Endothelial cell of umbilical vein (primary cell): ENCODE measurements around the gene ARL13A. TPM values are rescaled to one million over a fixed set of nuclear protein-coding genes. Genes with fewer than 3 reads are reported as not detected.

ENCODE experiments used
- BruUV-seq: library from RNA; stranded (reverse); fragments of 400-500 nt; replicated peaks from 2 replicates; lab custom pipeline; 2021; lab: Mats Ljungman, UMichigan
- CTCF ChIA-PET: fragments of 300-600, 350-600 bp; sonication (Branson Sonifier 250); formaldehyde crosslinking; loops from one replicate; lab custom pipeline; 2021; ENCODE audit warnings: antibody characterized with exemption, inconsistent platforms; lab: Charles Lee
- POLR2A ChIA-PET: fragments of 300-600, 350-600 bp; sonication (Branson Sonifier 250); formaldehyde crosslinking; loops from one replicate; lab custom pipeline; 2021; ENCODE audit warnings: antibody characterized with exemption, inconsistent platforms; lab: Charles Lee
- DNase-seq: peaks from one replicate; pipeline ENCODE4 v3.0.0-alpha.2; 2011; ENCODE audit warnings: low read depth, low spot score
- FAIRE-seq: peaks from 2 replicates; lab custom pipeline; 2011; peaks lifted over from hg19 to GRCh38; lab: Jason Lieb, UNC
- H2AFZ ChIP-seq: 2 replicates; pipeline ENCODE4 v1.6.0; 2012; ENCODE audit warnings: low read depth, low read length, control low read depth, inconsistent platforms
- H3K27ac ChIP-seq: 2 replicates; pipeline ENCODE4 v1.5.1; 2011; ENCODE audit warnings: low read depth, mild to moderate bottlenecking, control low read depth, low read length, moderate library complexity; ENCODE audit not compliant: insufficient read depth
- H3K27me3 ChIP-seq, 2 experiments: 2 replicates each; pipeline versions ENCODE4 v1.6.0 to v1.6.1; 2011; ENCODE audit warnings: low read length in 2 of 2, mixed read lengths in 1 of 2; ENCODE audit not compliant: control insufficient read depth in 2 of 2, insufficient read depth in 2 of 2
- H3K36me3 ChIP-seq, 2 experiments: 2 replicates in 1 of 2; 3 replicates in 1 of 2; pipeline ENCODE4 v1.5.1; 2011; ENCODE audit warnings: low read length in 2 of 2, mild to moderate bottlenecking in 1 of 2, moderate library complexity in 1 of 2; ENCODE audit not compliant: control insufficient read depth in 2 of 2, insufficient read depth in 2 of 2; ENCODE audit errors: extremely low read depth in 1 of 2
- H3K4me1 ChIP-seq: 3 replicates; pipeline ENCODE4 v1.5.1; 2011; ENCODE audit warnings: mild to moderate bottlenecking, low read length; ENCODE audit not compliant: control insufficient read depth, insufficient read depth; ENCODE audit errors: extremely low read depth
- H3K4me2 ChIP-seq: 2 replicates; pipeline ENCODE4 v1.6.1; 2011; ENCODE audit warnings: low read length, control low read depth, mixed read lengths; ENCODE audit not compliant: insufficient read depth
- H3K4me3 ChIP-seq, 3 experiments: fragments of 200-600 bp in 1 of 3; sonication (generic), shearing (Covaris generic) in 1 of 3; replicated peaks in 1 of 3; 2 replicates each; pipeline ENCODE4 v1.5.1; 2011 to 2016; ENCODE audit warnings: control low read depth in 3 of 3, low read length in 3 of 3, mild to moderate bottlenecking in 2 of 3, inconsistent platforms in 1 of 3, low read depth in 1 of 3, moderate library complexity in 1 of 3; ENCODE audit not compliant: insufficient read depth in 1 of 3
- H3K79me2 ChIP-seq: 2 replicates; pipeline ENCODE4 v1.6.0; 2012; ENCODE audit warnings: low read length, inconsistent platforms; ENCODE audit not compliant: control insufficient read depth, insufficient read depth
- H3K9ac ChIP-seq: replicated peaks from 2 replicates; pipeline ENCODE3; 2011; ENCODE audit warnings: low read length, control low read depth; ENCODE audit not compliant: insufficient read depth; ENCODE audit errors: extremely low read depth
- H3K9me1 ChIP-seq: replicated peaks from 3 replicates; pipeline ENCODE4 v1.6.0; 2011; ENCODE audit warnings: mild to moderate bottlenecking, low read length; ENCODE audit not compliant: control insufficient read depth, insufficient read depth; ENCODE audit errors: extremely low read depth
- H3K9me3 ChIP-seq: replicated peaks from 2 replicates; pipeline ENCODE4 v1.5.1; 2012; ENCODE audit warnings: low read length, inconsistent platforms; ENCODE audit not compliant: control insufficient read depth, insufficient read depth
- H4K20me1 ChIP-seq: replicated peaks from 2 replicates; pipeline ENCODE3; 2011; ENCODE audit warnings: mild to moderate bottlenecking, low read length; ENCODE audit not compliant: control insufficient read depth, insufficient read depth; ENCODE audit errors: extremely low read depth
- CTCF ChIP-seq, 2 donors: IDR thresholded peaks; 1 replicate in 1 of 2; 2 replicates in 1 of 2; pipeline ENCODE4 v1.5.1; 2011; ENCODE audit warnings: low read length in 2 of 2, mild to moderate bottlenecking in 2 of 2, moderate library complexity in 2 of 2, control low read depth in 1 of 2, inconsistent platforms in 1 of 2, low read depth in 1 of 2; ENCODE audit not compliant: insufficient read depth in 1 of 2; ENCODE audit errors: extremely low read depth in 1 of 2
- EZH2 ChIP-seq: IDR thresholded peaks from 2 replicates; pipeline ENCODE4 v1.6.1; 2012; ENCODE audit warnings: borderline replicate concordance, low read depth, mild to moderate bottlenecking, moderate library complexity, low read length, inconsistent platforms; ENCODE audit not compliant: severe bottlenecking
- FOS ChIP-seq: IDR thresholded peaks from 2 replicates; pipeline ENCODE4 v1.6.1; 2011; ENCODE audit warnings: mild to moderate bottlenecking, low read length, moderate library complexity, borderline replicate concordance; ENCODE audit not compliant: insufficient read depth
- GATA2 ChIP-seq: IDR thresholded peaks from 2 replicates; pipeline ENCODE4 v1.7.0; 2011; ENCODE audit warnings: low read depth, mild to moderate bottlenecking, moderate library complexity, mixed read lengths, low read length; ENCODE audit not compliant: insufficient read length, insufficient read depth
- JUN ChIP-seq: IDR thresholded peaks from 2 replicates; pipeline ENCODE4 v1.6.1; 2011; ENCODE audit warnings: borderline replicate concordance, low read depth; ENCODE audit not compliant: insufficient read length, insufficient read depth
- MAX ChIP-seq: IDR thresholded peaks from 2 replicates; pipeline ENCODE4 v1.6.1; 2011; ENCODE audit not compliant: insufficient read depth, insufficient read length
- MYC ChIP-seq: IDR thresholded peaks from one replicate; pipeline ENCODE4 v1.6.1; 2011; ENCODE audit warnings: mild to moderate bottlenecking, low read depth, low read length
- POLR2A ChIP-seq: IDR thresholded peaks from 2 replicates; pipeline ENCODE4 v1.6.1; 2012; ENCODE audit warnings: low read depth, mild to moderate bottlenecking, control low read depth, low read length
- POLR2AphosphoS5 ChIP-seq: IDR thresholded peaks from 2 replicates; pipeline ENCODE4 v1.6.1; 2012; ENCODE audit warnings: low read depth, mild to moderate bottlenecking, control low read depth, low read length, moderate library complexity; ENCODE audit not compliant: insufficient read depth
- dilution Hi-C: fragments of 300-500 bp; cut with MboI; formaldehyde crosslinking; loops from one replicate; pipeline ENCODE4 v1.15.0; 2019; ENCODE audit warnings: low sequenced_read_pairs; ENCODE audit not compliant: extremely low pct_ligation_motif_present
- intact Hi-C: fragments of 100-400 bp; cut with micrococcal nuclease; formaldehyde crosslinking; loops from one replicate; pipeline ENCODE4 v1.10.0; 2022
- polyA plus RNA-seq, 4 experiments: library from polyadenylated mRNA; depleted of rRNA in 3 of 4; stranded (reverse) in 3 of 4; unstranded in 1 of 4; fragments of >200 nt; gene quantifications; 2 replicates each; pipeline versions ENCODE4 v1.2.1 to v1.2.3, GENCODE V29; 2011 to 2012; ENCODE audit warnings: missing spikeins in 1 of 4
- total RNA-seq: library from RNA; stranded (reverse); gene quantifications from 2 replicates; pipeline ENCODE4 v1.2.3, GENCODE V29; 2021

The ARL13A gene
- total and polyA plus RNA-seq, 2 donors (not counting 3 experiments of a cell fraction or from before 2014, with no cell fraction given): not detected

GRCh38 chrX:100973411-100973810 is 3.9 kb downstream of the ARL13A start:
- Histone ChIP-seq H3K9ac (peak overlapping the region; percentile 55), H4K20me1 (no peaks in the 10 kb centered on the region), H3K9me3 (no peaks in the 10 kb centered on the region), H3K27ac (peak overlapping the region; percentile 87), H3K27me3 (no peaks in the 10 kb centered on the region), H2AFZ (no peak overlapping the region), H3K9me1 (no peaks in the 10 kb centered on the region), H3K4me3 (no peak overlapping the region), H3K4me2 (peak overlapping the region; percentile 31), H3K79me2 (no peaks in the 10 kb centered on the region), H3K36me3 (no peaks in the 10 kb centered on the region), H3K4me1 (peaks cover 6% of the 10 kb centered on the region)
- CTCF ChIA-PET: no interaction called here
- peak; percentile 63 for DNase-seq
- TF ChIP-seq JUN: peak; percentile 43
- peak; percentile 69 for TF ChIP-seq FOS
- no peak for TF ChIP-seq CTCF (IDR thresholded peaks at IDR 0.05; ENCODE audit: extremely low read depth in 1 of 2, insufficient read depth in 1 of 2, low read depth in 1 of 2, low read length in 2 of 2)
- FAIRE-seq: peak; percentile 62
- no TSS peak for BruUV-seq
- dilution Hi-C loops (no loop called here), intact Hi-C loops (loop anchor here (2.0 kb wide), 1 partner anchor 21 kb away; no protein-coding TSS in a partner anchor)
- POLR2A ChIA-PET: interaction anchor here (0.6 kb wide), 1 partner anchor 114 kb away, joined by 5 read pairs; no protein-coding TSS in a partner anchor

- peaks cover 9% of the 10 kb centered on the region for H3K4me1 ChIP-seq
- DNase-seq: no peak
- dilution Hi-C loops: no loop called here
Measured at GRCh38 chrX:100975212-100975611, 5.7 kb downstream of the ARL13A start.

More at GRCh38 chrX:100975212-100975611, 5.7 kb downstream of the ARL13A start:
- no peaks in the 10 kb centered on the region for H3K9me1 ChIP-seq
- TF ChIP-seq POLR2A (no peak), GATA2 (no peak), MYC (no peak), FOS (no peak), MAX (no peak), POLR2AphosphoS5 (no peak), JUN (no peak), CTCF (IDR thresholded peaks at IDR 0.05; ENCODE audit: extremely low read depth in 1 of 2, insufficient read depth in 1 of 2, low read depth in 1 of 2, low read length in 2 of 2) (no peak), EZH2 (no peak)
- no peak overlapping the region for H2AFZ ChIP-seq
- no peaks in the 10 kb centered on the region for H3K36me3 ChIP-seq
- FAIRE-seq: no peak
- H3K9me3 ChIP-seq: no peaks in the 10 kb centered on the region
- H3K4me3 ChIP-seq: no peak overlapping the region
- ChIA-PET POLR2A (no interaction called here), CTCF (no interaction called here)
- no peak overlapping the region for H3K9ac ChIP-seq
- no peaks in the 10 kb centered on the region for H4K20me1 ChIP-seq
- no peak overlapping the region for H3K4me2 ChIP-seq
- no peaks in the 10 kb centered on the region for H3K27me3 ChIP-seq
- H3K79me2 ChIP-seq: no peaks in the 10 kb centered on the region
- intact Hi-C loops: no loop called here
- BruUV-seq: no TSS peak
- no peak overlapping the region for H3K27ac ChIP-seq
